HG03460 (cell line): ENCODE data around the gene PLAC8L1.
A peak's percentile ranks its signal among the peaks of the same experiment; 100 is the strongest.
"Not testable (repeated sequence)": the region's sequence is repeated elsewhere in the genome, so short reads cannot be mapped to it uniquely, and the experiment has no call there.

ENCODE experiments used
- ATAC-seq: cut with Tn5 transposase; IDR thresholded peaks from one replicate; pipeline ENCODE4 v1.9.1; 2021; ENCODE audit not compliant: unreplicated experiment

The PLAC8L1 gene, protein sequence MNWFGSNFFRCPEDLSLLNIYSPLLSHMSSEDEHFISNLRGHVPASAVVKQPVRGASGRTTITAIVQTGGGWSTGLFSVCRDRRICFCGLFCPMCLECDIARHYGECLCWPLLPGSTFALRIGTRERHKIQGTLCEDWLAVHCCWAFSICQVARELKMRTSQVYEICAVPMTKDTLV

DNA sequence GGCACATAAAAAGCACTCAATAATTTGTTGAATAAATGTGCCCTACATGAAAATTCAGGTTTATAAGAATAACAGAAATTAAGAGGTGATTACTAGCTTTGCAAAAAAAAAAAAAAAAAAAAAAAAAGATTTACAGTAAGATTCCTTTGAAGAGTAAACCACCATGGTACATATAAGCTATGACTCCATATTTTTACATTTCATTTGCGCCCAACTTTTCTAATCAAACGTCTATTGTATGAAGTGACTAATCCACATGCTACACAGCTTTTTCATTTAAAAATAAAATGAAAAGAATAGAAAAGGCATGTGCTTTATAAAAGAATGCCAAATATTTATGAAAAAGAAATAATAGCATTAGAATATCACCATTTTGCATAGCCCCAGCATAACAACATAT is at the start of gene PLAC8L1:
Gene PLAC8L1, minus strand, starts transcription at position 101 of the 400 bp plus-strand sequence. CDS start 1,266 bp downstream, outside the sequence.
- no peak for ATAC-seq

DNA sequence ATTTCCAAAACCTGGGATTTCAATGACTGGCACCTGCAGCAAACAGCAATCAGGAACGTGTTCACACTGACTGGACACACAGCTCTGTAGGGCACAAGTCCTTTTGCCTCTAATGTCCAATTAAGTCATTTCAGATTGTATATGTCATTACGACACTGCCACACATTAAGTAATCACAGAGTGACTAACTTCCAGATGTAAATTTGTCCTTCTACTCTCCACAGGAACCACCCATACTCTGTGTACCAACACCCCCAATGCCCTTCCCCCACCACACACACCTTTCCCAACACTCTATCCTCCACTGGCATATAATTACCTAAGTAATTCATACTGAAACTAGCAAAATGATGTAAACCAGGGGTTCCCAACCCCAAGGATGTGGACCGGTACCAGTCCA is 46.6 kb upstream of the PLAC8L1 start:
- no peak for ATAC-seq

DNA sequence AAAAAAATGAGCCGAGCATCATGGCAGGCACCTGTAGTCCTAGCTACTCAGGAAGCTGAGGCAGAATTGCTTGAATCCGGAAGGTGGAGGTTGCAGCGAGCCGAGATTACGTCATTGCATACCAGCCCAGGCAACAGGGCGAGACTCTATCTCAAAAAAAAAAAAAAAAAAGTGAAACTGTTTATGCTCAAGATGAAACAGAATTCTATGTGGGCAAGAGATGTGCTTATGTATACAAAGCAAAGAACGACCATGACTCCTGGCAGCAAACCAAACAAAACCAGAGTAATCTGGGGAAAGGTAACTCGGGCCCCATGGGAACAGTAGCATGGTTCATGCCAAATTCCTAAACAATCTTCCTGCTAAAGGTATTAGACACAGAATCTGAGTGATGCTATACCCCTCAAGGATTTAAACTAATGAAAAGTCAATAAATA is 32.6 kb upstream of the PLAC8L1 start:
- ATAC-seq: no peak

DNA sequence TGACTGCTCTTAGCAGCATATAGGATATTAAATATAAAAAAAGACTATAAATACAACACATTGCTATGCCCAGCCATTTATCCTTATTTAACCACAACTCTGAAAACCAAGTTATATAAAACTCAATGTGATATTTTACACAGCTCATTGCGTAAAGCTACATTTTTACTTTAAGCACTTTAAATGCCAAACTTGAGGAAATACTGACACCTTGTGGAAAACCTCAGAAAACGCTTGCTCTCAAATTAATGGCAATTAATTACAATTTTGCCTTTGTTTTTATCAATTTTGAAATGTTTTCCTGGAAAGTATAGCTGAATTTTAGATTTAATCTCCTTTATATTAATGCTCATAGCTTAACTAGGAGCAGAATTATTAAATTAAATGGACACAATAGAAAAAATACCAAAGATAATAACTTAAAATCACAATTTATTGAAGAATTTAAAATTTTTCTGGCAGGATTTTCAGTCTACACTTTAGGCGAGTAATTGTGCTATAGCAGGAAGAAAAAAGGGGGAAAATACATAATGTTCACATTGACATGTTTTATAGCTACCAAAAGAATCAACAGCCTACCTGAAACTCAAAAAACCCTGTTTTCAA is 25.2 kb upstream of the PLAC8L1 start:
- ATAC-seq: no peak

DNA sequence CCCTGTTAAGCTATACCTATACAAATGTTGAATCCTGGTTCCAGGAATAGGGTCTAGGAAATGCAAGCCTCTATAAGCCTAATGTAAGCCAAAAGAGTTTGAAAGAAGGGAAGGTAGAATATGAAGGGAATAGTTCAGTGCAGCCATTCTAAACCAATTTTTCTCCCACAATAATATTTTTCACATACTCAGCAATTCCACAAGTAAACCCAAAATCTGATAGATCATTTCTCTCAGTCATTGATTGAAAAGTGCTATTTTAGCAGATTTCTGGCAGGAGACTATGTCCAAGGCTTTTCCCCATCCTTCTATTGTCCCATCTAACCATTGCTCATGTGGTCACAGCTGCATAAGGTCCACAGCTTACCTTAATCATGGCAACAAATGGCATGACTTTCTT is 20.7 kb upstream of the PLAC8L1 start:
- ATAC-seq: no peak

DNA sequence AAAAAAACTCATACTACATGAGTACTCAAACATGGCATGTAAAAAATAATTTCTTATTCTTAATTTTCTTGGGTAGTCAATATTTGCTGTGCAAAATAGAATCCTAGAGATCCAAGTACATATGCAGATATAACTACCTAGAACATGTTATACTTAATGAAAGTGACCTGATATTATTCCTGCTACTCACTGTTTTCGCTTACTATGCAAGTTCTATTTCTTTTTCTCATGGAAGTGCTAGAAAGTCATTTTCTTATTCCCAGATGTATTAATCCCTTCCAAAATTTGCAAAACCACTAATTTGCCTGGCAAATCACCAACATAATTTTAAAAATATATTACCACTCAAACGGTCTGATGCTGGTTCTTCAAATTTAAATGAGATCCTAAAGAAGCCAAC is 19.2 kb upstream of the PLAC8L1 start:
- ATAC-seq: no peak

DNA sequence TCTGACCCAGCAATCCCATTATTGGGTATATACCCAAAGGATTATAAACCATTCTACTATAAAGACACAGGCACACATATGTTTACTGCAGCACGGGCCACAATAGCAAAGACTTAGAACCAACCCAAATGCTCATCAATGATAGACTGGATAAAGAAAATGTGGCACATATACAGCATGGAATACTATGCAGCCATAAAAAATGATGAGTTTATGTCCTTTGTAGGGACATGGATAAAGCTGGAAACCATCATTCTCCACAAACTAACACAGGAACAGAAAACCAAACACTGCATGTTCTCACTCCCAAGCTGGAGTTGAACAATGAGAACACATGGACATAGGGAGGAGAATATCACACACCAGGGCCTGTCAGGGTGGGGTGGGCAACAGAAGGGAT is 16.1 kb upstream of the PLAC8L1 start:
- ATAC-seq: not testable (repeated sequence)

DNA sequence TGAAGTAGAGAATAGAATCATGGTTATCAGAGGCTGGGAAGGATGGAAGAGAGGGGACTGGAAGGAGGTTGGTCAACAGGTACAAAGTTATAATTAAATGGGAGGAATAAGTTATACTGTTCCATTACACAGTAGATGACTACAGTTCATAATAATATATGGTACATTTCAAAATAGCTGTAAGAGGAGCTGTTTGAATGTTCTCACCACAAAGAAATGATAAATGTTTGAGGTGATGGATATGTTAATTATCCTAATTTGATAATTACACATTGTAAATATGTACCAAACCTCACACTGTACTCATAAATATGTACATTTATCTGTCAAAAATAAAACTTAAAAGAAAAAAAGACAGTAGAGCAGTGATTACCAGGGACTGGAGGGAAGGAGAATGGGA is 12.9 kb upstream of the PLAC8L1 start:
- ATAC-seq: no peak

DNA sequence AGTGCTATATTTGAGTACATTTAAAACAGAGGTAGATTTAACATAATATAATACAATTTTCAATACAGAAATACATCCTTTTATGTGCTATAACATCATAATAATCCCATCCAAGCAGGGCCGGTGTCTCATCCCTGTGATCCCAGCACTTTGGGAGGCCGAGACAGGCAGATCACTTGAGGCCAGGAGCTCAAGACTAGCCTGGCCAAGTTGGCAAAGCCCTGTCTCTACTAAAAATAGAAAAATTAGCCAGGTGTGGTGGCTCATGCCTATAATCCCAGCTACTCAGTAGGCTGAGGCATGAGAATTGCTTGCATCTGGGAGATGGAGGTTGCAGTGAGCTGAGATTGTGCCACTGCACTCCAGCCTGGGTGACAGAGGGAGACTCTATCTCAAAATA is 11.8 kb upstream of the PLAC8L1 start:
- not testable (repeated sequence) for ATAC-seq

DNA sequence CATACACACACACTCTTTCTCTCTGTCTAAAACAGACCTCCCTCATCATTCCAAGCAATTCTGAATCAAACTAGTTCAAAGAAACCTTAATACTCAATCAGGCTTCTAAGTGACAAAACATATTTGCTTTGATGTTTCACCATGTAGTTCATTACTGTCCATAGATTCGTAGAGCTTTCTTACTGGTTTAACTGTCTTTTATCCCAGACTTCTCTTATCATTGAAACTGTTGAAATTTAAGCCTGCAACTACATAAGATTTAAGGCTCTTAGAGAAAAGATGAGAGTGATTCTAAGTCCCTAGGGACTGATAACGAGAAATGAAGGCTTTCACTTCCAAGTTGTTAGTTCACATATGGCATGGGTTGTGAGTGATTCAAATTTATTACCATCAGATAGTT is 11.0 kb upstream of the PLAC8L1 start:
- no peak for ATAC-seq

DNA sequence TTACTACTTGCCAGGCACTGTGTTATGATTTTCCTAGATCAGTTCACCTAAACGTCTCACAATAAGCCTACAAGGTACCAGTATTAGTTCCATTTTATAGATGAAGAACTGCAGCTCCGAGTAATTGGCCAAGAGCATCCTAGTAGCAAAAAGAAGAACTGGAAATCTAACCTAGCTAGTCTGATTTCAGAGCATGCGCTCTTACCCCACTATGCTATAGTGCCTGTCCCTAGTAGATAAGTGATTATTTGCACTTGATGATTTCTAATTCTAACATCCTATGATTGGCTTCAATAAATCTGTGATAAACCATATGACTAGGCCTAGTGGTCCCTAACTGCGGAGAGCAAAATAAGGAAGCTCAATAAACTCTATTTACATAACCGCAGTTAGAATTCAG is 7.1 kb upstream of the PLAC8L1 start:
- ATAC-seq: no peak

DNA sequence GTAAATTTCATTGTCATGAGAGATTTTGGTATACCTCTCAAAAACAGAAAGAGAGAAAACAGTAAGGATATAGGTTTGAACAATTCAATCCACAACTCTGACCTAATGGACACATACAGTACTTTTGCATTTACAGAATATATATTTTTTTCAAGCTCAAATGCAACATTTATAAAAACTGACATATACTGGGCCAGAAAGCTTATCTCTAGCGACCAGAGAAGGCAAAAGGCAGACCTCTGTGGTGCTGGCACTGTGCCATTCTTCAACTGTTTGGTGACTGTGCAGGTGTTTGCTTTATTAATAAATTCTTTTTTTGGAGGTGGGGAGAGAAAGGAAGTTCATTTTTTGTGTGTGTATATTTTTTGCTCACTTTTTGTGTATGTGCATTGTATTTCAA is 6.0 kb upstream of the PLAC8L1 start:
- ATAC-seq: no peak

DNA sequence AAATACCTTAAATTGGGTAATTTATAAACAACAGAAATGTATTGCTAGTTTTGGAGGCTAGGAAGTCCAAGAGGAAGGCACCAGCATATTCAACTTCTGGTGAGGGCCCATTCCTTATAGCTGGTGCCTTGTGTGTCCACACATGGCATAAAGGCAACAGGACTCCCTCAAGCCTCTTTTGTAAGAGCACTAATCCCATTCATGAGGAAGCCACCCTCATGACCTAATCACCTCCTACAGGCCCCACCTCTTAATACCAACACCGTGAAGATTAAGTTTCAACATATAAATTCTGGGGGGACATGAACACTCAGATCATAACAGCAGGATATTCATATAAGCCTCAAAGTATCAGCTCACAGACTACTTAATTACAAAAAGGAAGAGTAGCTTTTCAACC is 4.0 kb upstream of the PLAC8L1 start:
- no peak for ATAC-seq

DNA sequence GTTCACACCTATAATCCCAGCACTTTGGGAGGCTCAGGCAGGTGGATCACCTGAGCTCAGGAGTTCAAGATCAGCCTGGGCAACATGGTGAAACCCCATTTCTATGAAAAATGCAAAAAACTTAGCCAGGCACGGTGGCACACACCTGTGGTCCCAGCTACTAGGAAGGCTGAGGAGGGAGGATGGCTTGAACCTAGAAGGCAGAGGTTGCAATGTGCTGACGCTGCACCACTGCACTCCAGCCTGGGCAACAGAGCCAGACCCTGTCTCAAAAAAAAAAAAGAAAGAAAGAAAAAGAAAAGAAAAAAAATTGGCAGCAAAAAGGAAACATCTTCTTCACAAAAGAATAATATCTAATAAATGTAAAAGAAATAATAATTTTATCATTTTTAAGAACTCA is 3.5 kb upstream of the PLAC8L1 start:
- not testable (repeated sequence) for ATAC-seq

DNA sequence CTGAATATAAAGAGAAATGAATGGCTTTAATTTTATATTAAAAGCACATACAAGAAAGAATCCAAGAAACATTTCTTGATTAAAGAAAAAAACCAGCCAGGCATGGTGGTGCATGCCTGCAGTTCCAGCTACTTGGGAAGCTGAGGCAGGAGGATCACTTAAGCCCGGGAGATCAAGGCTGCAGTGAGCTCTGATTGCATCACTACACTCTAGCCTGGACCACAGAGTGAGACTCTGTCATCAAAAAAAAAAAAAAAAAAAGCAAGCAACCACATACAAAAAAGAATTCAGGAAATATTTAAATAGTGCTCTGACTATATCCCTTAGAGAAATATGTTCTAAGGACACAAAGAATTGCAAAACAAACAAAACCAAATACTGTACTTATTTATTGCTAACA is 2.5 kb upstream of the PLAC8L1 start:
- ATAC-seq: no peak

DNA sequence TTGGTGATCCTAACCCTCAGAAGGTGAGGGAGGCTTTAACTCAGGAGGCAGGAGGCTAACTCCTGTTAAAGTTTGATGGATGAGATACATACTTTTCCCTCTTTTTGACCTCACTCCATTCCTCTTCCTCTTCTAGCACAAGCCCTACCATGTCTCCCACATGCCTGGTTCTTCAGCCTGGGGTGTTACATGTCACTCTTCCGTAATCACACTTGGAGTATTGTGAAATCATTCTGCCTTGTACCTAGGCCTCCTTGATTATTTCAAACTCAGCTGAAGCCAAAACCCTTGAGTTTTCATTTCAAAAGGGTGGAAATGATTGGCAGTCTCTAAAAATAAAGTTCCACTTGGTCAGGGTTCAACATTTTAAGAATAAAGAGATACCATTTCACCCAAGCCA is 1.8 kb downstream of the PLAC8L1 start:
- no peak for ATAC-seq

DNA sequence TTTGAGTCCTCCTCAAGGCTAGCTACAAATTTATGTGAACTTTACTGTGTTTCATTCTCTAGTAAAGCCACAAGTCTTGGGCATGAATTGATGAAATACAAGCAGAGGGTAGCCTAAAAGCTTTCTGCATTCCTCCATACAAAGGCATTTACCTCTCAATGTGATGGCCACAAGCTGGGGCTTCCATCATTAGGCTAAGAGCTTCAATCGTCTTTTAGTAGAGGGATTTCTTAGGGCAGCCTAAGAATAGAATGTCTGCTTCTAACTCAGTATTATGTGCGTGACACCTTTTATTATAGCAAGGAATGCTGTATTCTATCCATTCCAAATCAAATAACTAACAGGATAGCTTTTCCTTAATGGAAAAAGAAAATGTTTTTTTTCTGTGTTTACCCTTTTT is 3.7 kb downstream of the PLAC8L1 start:
- ATAC-seq: no peak

DNA sequence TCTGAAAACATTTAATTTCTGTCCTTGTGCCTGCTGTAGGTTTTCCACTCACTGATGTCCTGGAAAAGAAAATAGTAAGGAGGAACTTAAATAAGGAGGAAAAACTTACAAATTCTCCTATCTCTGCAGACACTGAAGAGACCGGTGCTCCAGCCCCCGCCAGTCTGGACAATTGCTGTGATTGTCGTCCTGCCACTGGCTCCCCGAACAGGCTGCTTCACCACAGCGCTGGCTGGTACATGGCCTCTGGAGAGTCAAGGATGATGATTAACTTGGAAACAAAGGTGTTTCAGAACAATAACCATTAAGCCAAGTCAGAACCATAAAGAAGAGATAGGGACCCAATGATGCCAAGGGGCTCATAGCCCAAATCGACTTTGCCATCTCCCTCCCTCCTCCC is 7.3 kb downstream of the PLAC8L1 start:
- no peak for ATAC-seq

DNA sequence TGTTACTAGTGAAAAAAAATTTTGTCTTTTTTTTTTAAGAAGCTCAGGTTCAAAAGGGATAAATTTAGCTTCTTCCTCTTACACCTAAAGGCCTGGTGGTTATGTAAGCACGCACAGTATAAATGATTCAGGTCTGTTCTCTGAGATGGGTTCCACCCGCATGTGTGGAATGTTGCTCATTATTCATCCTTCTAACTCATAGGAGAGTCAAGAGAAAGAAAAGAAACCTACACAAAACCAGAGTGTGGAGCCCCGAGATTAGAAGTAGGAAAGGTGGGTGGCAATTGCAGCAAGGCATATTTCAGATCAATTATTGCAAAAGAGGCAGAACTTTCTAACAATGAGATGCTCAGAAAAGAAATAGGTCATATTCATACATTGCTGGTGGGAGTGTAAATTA is 13.5 kb downstream of the PLAC8L1 start:
- no peak for ATAC-seq

DNA sequence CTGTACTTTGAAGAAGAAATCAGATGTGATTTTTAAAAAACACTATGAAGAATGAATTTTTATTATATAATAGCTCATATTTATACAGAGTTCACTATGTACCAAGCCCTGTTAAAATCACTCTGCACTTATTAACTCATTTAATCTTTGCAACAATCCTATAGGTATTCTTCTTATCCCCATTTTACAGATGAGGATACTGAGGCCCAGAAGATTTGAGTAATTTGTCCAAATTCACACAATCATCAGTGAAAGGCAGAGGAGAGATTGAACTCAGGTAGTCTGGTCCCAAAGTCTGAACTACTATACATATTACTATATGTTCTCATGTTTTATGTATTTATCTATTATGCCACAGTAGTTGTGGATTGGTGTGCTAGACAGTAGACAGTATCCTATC is 16.1 kb downstream of the PLAC8L1 start:
- no peak for ATAC-seq

DNA sequence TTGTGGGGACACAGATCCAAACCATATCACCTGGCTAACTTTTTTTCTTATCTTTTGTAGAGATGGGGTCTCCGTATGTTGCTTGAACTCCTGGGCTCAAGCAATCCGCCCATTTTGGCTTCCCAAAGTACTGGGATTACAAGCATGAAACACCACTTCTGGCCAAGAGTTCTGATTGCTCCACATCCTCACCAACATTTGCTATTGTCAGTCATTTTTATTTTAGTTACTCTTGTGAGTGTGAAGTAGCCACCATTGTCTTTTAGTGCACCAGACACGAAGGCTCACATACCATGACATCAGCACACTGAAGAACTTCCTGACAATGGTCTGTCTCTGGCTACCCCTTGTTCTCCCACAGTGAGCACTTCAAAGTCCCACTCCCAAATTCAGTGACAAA is 17.3 kb downstream of the PLAC8L1 start:
- no peak for ATAC-seq

DNA sequence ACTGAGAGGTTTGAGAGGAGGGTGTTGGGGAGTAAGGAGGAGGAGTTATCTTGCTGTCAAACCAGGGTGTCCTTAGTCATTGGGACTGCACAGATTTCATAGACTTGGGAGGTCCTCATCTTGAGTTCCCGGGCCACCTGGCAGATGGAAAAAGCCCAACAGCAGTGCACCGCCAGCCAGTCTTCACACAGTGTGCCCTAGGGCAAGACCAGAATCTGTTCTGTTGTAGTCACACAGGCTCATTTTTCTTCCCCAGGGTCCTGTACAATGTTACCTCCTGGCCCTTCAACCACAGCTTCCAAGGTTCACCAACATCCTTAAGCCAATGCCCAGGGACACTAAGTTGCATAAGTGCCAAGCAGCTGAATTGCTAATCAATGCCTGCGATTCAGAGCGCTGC is 21.0 kb downstream of the PLAC8L1 start:
- ATAC-seq: no peak

DNA sequence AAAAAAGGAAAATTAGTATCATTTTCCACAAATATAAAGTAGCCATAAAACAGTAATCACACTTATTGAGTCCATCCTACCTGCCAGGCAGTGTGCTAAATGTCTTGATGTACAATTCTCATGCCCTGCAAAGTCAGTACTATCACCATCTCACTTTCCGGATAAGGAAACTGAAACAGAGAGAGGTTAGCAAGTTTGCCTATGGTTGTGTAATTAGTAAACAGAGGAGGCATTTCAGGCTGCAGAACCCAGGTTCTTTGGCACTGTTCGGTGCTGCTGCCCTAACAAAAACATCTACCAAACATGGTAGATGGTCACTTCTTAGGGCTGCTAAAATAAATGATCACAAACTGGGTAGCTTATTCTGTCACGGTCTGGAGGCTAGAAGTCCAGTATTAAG is 22.6 kb downstream of the PLAC8L1 start:
- ATAC-seq: peak; percentile 89
